ENCODE measurements around the gene PLEKHA7. TPM values are rescaled to one million over a fixed set of nuclear protein-coding genes. Genes with fewer than 3 reads are reported as not detected.
"Not testable (repeated sequence)": the region's sequence is repeated elsewhere in the genome, so short reads cannot be mapped to it uniquely, and the experiment has no call there.

Gene PLEKHA7
- total RNA-seq, 4 donors from 2014 or later: 23.6 to 47.5 (median 32.7) TPM

DNA sequence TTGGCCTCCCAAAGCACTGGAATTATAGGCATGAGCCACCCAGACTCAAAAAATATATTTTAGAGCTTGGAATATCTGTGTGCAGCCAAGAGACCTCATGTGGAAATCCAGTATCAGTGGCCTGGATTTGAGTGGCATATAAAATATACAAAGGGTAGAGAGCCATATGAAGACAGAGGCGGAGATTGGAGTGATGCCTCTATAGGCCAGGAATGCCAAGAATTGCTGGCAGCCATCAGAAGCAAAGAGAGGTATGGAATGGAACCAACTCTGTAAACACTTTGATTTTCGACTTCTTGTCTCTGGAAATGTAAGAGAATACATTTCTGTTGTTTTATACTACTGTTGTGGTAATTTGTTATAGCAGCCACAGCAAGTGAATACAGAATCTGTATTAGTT, 123.0 kb downstream of the PLEKHA7 start:
- H3K36me3 ChIP-seq: no peaks in the 10 kb centered on the region
- no peaks in the 10 kb centered on the region for H3K4me1 ChIP-seq
- DNase-seq (ENCODE audit: low spot score in 2 of 2): no peak
- TF ChIP-seq, protein P1, sequence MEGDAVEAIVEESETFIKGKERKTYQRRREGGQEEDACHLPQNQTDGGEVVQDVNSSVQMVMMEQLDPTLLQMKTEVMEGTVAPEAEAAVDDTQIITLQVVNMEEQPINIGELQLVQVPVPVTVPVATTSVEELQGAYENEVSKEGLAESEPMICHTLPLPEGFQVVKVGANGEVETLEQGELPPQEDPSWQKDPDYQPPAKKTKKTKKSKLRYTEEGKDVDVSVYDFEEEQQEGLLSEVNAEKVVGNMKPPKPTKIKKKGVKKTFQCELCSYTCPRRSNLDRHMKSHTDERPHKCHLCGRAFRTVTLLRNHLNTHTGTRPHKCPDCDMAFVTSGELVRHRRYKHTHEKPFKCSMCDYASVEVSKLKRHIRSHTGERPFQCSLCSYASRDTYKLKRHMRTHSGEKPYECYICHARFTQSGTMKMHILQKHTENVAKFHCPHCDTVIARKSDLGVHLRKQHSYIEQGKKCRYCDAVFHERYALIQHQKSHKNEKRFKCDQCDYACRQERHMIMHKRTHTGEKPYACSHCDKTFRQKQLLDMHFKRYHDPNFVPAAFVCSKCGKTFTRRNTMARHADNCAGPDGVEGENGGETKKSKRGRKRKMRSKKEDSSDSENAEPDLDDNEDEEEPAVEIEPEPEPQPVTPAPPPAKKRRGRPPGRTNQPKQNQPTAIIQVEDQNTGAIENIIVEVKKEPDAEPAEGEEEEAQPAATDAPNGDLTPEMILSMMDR (IDR thresholded peaks at IDR 0.05): no peak
- TF ChIP-seq POLR2A (IDR thresholded peaks at IDR 0.05): no peak
- no peak for TF ChIP-seq EP300 (IDR thresholded peaks at IDR 0.05)
- TF ChIP-seq POLR2AphosphoS5 (IDR thresholded peaks at IDR 0.05): no peak
- no peaks in the 10 kb centered on the region for H3K9me3 ChIP-seq
- H3K4me3 ChIP-seq: no peak overlapping the region
- no peak overlapping the region for H3K27ac ChIP-seq
- no peaks in the 10 kb centered on the region for H3K27me3 ChIP-seq
- 65% methylated on average over 2 of the region's 2 CpGs for WGBS

DNA sequence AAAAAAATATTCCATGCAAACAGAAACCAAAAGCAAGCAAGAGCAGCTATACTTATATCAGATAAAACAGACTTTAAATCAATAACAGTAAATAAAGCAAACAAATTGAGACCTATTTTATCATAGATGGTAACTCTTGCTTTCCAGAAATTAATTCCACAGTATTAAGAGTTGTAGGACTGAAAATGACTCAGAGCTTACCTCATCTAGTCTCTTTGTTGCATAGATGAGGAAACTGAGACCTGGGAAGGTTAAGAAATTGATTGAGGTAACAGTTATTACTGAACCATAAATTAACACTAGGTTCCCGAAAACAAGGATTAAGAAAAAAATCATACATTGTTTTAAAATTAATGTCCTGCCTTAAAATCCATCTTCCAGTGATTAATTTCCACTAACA, 123.8 kb downstream of the PLEKHA7 start:
- Histone ChIP-seq H3K4me3 (no peak overlapping the region), H3K9me3 (no peaks in the 10 kb centered on the region), H3K27ac (no peak overlapping the region), H3K4me1 (no peaks in the 10 kb centered on the region), H3K36me3 (no peaks in the 10 kb centered on the region), H3K27me3 (no peaks in the 10 kb centered on the region)
- no peak for TF ChIP-seq POLR2A (IDR thresholded peaks at IDR 0.05)
- TF ChIP-seq POLR2AphosphoS5 (IDR thresholded peaks at IDR 0.05): no peak
- TF ChIP-seq, protein P1 (IDR thresholded peaks at IDR 0.05): no peak
- TF ChIP-seq EP300 (IDR thresholded peaks at IDR 0.05): no peak
- DNase-seq (ENCODE audit: low spot score in 2 of 2): no peak
- WGBS: 95% methylated on average over 1 of the region's 1 CpG

DNA sequence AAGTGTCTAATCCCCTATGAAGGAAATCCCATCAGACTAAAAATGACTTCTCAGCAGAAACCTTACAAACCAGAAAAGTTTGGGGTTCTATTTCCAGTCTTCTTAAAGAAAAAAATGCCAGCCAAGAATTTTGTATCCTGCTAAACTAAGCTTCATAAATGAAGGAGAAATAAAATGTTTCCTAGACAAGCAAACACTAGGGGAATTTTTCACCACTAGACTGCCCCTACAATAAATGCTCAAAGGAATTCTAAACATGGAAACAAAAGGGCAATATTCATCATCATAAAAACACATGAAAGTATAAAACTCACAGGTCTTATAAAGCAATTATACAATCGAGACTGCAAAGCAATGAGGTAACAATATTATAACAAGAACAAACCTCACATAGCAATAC, 124.3 kb downstream of the PLEKHA7 start:
- no peak for TF ChIP-seq POLR2AphosphoS5 (IDR thresholded peaks at IDR 0.05)
- TF ChIP-seq EP300 (IDR thresholded peaks at IDR 0.05): no peak
- no peak for TF ChIP-seq POLR2A (IDR thresholded peaks at IDR 0.05)
- TF ChIP-seq, protein P1 (IDR thresholded peaks at IDR 0.05): no peak
- 85% methylated on average over 1 of the region's 1 CpG for WGBS
- Histone ChIP-seq H3K4me1 (no peaks in the 10 kb centered on the region), H3K4me3 (no peak overlapping the region), H3K27me3 (no peaks in the 10 kb centered on the region), H3K9me3 (no peaks in the 10 kb centered on the region), H3K27ac (no peak overlapping the region), H3K36me3 (no peaks in the 10 kb centered on the region)
- DNase-seq (ENCODE audit: low spot score in 2 of 2): no peak

DNA sequence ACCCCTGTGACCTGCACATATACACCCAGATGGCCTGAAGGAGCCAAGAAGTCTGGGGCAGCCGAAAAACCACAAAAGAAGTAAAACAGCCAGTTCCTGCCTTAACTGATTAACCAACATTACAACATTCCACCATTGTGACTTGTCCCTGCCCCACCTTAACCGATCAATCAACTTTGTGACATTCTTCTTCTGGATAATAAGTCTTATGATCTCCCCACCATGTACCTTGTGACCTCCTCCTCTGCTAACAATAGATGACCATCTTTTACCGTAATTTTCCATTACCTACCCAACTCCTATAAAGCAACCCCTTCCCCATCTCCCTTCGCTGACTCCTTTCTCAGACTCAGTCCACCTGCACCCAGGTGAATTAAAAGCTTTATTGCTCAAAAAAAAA, 125.2 kb downstream of the PLEKHA7 start:
- 88% methylated on average over 4 of the region's 4 CpGs for WGBS

DNA sequence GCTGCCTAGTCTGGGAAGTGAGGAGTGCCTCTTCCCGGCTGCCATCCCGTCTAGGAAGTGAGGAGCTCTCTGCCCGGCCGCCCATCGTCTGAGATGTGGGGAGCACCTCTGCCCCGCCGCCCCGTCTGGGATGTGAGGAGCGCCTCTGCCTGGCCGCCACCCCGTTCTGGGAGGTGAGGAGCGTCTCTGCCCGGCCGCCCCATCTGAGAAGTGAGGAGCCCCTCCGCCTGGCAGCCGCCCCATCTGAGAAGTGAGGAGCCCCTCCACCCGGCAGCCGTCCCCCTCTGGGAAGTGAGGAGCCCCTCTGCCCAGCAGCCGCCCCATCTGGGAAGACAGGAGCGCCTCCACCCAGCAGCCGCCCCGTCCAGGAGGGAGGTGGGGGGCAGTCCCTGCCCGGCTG, 126.3 kb downstream of the PLEKHA7 start:
- not testable (repeated sequence) for H3K36me3 ChIP-seq; H3K4me3 ChIP-seq; H3K27ac ChIP-seq; H3K4me1 ChIP-seq; H3K27me3 ChIP-seq; H3K9me3 ChIP-seq; DNase-seq (ENCODE audit: low spot score in 2 of 2)
- WGBS: 94% methylated on average over 5 of the region's 23 CpGs

More for the DNA sequence above, 125.2 kb downstream of the PLEKHA7 start:
- H3K4me1 ChIP-seq; H3K36me3 ChIP-seq; DNase-seq (ENCODE audit: low spot score in 2 of 2); H3K27me3 ChIP-seq; H3K27ac ChIP-seq; H3K9me3 ChIP-seq; H3K4me3 ChIP-seq: not testable (repeated sequence)

DNA sequence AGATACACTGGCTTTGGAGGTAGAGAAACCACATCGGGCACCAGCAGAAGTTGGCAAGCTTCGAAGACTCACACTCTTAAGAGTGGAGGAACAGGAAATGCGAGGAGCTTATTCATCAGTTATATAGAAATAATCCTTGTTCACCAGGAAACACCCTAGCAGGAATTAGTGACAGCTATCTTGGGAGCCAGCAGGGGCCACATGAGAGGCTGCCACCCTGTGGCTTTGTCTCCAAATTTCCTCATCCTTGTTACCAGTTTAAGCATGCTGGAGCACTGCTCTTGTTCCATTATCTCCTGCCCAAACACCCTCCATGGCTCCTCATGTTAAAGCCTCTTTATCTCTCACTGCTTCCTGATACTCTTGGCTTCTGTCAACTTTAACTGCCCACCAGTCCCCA, 131.0 kb downstream of the PLEKHA7 start:
- 28% methylated on average over 3 of the region's 3 CpGs for WGBS
- H3K27ac ChIP-seq: peak overlapping the region; percentile 67
- no peaks in the 10 kb centered on the region for H3K27me3 ChIP-seq
- H3K9me3 ChIP-seq: no peaks in the 10 kb centered on the region
- DNase-seq (ENCODE audit: low spot score in 2 of 2): no peak
- H3K4me1 ChIP-seq: peaks cover 51% of the 10 kb centered on the region
- H3K36me3 ChIP-seq: no peaks in the 10 kb centered on the region
- no peak for TF ChIP-seq EP300 (IDR thresholded peaks at IDR 0.05)
- TF ChIP-seq, protein P1 (IDR thresholded peaks at IDR 0.05): peak in 1 of 2 donors; percentile 13
- no peak overlapping the region for H3K4me3 ChIP-seq

All from suprapubic skin (tissue), 4 donors.